T-helper 22 cell (primary cell): ENCODE results near the gene MPP1.

Source experiments
- DNase-seq: peaks from one replicate; pipeline ENCODE4 v3.0.0-alpha.2; 2020; ENCODE audit warnings: low read depth

Gene MPP1

DNA sequence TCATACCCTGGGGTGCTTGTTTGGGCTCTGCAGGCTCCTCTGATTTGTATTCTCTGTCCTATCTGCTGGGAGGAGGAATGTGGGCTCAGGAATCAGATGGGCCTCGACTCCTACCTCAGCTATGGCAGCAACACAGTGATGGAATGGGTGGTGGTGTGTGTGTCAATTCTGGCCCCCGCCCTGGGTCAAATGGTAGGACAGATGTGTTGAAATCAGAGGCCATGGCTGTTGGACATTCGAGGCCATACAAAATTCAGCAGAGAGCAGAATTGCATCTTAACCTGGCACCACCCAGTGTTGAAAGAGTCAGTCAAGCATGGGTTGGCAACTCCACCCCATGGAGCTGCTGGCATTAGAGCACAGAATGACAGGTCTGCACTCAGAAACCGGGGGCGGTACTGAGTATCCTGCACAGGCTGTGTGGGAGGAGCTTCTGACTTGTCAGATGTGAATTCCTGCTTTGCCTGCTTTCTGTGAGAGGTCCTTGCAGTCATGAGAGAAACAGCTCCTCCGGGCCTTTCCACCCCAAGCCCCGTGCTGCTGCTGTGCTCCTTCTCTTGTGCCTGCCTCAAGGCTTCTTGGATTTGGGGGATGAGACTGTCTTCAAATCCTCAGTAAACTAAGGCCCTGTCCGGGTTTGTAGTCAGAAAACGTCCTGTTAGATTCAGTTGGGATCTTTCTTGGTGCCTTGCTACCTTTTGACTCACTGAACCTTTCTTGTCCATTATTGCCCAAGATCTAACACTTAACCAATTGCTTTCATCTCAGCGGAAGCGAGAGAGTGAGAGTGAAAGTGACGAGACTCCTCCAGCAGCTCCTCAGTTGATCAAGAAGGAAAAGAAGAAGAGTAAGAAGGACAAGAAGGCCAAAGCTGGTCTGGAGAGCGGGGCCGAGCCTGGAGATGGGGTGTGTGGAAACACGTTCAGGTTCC lies 29.6 kb downstream of the MPP1 start:
- no peak for DNase-seq

DNA sequence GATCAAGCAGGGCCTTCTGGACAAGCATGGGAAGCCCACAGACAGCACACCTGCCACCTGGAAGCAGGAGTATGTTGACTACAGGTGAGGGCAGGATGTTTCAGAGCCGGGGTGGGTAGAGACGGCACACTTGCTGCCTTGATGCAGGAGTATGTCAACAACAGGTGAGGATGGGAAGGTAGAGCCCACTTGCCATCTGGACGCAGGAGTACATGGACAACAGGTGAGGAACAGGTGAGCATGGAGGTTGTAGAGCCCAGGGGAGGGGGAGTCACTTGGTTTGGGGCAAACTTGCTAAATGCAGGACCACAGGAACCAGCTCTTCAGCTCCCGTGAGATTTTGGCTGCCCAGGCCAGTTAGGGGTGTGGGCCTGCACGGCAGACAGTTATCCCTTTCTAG lies 30.7 kb downstream of the MPP1 start:
- no peak for DNase-seq

DNA sequence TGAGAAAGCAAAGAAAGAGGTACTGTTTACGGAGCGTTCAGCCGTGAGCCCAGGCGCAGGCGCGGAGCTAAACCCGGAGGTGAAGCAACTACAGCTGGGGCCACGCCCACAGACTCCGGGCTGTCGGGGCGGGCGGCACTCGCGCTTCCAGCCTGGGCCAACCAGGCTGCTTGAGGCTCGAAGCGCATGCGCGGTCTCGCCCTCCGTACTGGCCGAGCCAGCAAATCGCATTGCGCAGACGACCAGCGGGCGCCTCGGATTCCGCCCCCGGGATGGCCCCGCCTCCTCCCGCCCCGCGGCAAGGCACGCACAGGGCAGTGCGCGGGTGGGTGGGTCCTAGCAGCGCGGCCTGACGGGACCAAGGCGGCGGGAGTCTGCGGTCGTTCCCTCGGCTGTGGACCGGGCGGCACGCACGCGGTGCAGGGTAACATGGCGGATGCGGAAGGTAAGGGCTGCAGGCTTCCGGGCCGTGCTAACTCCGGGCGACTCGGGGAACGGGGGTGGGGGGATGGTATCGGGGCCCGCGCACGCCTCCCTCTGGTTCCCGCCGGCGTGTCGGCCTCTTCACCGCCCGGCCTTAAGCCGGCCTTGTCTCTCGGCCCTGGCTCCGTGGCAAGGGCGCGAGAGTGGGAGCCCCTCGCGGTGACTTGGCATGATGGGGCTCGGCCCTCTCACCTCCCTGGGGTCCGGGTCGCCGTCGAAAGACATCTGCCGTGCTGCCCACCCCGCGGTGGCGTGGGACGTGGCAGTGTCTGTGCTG lies 42.6 kb downstream of the MPP1 start, which contains the start of gene DKC1:
TSS of gene DKC1 (plus strand) at position 328 of the 760 bp plus-strand sequence. CDS start at position 430, 102 bp downstream.
- DNase-seq, result peak; percentile 89

DNA sequence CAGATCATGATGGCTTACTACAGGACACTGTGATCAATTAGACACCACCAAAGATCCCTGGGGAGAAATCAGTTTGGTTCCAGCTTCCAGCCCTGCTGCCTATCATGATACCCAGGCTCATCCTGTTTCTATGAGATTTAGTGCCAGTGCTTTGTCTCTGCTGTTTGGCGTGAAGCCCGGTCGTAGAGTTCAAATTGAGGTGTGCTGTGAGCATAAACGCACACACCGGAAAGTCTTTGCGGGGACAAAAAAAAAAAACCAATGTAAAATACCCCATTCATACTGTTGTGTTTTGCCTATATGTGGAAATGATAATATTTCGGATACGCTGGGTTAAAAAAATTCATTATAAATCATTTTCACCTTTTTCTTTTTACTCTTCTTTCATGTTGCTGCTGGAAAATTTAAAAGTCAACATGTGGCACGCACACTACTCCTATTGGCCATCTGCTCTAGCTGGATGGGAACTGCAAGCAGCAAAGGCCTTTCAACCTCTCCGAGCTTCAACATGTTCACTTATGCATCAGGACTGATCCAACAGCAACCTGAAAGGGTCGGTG lies 43.2 kb downstream of the MPP1 start:
- DNase-seq, result no peak

DNA sequence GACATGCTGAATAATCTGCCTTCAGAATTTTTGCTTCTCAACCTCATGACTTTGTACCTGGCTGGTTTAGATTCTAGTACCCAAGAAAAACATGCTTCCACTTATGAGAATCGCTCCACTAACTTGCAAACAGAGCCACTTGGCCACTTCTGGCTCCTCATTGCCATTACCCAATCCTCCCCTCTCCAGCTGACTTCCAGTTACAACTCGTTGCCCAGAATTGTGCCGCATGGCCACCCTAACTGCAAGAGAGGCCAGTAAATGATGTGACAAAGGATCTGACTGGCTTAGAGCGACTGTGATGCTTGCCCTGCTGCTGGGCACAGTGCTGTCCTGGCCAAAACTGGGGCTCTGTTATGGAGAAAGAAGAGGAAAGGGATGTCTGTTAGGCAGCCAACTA lies 46.6 kb downstream of the MPP1 start:
- DNase-seq, result no peak

DNA sequence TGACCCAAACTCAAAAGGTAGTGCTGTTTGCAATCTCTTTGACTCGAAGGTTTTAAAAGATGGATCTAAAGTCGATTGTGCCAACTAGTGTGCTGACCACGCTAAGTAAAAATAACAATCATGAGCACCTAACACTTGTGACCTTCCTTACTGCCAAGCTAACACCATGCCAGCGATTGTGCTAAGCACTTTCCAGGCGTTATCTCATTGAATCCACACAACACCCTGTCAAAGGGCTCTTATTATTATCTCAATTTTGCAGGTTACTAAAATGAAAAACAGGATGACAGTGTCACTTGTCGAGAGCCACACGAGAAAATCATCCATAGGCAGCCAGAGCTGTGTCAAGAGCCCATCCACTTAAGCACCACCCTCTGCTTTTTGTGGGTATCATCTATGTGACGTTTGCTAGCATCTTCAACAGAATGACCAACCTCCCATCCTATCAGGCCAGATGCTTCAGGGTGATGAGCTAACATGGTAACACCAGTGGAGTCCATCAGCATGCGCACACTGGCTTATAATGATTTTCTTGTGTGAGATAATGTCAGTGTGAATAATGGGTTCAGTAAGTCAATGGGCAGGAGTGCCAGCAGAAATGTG lies 53.5 kb downstream of the MPP1 start:
- DNase-seq, result no peak

DNA sequence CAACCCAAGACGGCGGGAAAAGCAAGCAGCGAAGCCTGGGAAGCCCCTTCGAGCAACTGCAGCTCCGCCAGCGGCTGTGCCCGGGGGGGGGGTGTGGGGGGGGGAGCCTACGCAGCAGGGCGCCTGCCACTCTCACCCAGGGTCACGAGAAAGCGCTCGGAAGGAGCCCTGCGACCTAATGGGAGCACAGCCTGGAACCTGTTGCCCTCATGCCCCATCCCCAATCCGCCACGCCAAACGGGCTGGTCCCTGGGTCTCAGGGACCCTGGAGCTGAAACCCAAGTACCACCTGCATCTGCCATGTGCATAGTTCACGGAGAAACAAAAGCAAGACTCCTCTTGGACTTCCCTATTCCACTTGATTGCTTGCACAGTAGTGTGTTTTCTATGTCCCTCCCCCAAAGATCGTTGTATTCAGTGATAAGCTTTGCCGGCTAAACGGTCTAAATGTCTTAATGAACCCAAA lies 54.0 kb downstream of the MPP1 start:
- no peak for DNase-seq

DNA sequence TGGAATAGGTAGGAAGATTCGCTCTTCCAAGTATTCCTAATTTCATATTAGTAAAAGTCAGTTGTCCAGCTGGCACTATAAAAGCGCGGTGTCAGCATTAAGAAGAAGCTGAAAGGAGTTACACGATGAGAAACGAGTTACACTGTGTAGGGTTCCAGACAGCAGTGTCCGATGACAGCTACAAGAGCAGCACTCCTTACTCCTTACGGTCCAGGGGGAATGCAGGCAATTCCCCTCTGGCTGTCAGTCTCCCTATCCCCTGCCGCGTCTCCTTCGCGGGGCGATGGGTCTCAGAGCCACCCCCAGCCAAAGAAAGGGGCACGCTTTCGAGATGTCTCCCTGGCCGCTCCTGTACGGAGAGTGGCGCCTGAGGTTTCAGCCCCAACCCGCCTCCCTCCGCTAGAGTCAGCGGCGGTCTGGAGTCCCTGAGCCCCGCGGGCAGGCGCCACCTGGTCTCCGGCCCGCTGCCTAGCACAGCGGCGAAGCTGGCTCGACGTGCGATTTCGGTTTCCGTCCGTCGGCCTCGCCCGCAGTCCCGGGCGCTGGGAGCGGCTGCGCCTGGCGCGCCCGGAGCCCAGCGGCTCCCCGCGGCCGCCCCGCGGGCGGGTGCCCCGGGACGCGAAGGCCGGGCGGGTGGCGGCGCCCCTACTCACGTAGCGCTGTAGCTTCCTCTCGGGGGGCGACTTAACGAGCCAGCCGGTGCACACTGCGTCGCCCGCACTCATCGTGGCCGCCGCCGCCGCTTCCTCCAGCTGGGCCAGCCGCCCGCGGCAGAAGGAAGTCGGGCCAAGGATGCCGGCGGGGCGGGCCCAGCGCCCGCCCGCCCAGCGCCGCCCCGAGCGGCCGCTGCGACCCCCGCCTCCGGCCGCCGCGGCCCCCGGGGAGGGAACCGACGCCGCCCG lies 54.7 kb downstream of the MPP1 start, which contains the start of gene GAB3:
TSS of gene GAB3 (minus strand) at position 777 of the 902 bp plus-strand sequence. CDS start at position 725, 52 bp downstream.
- no peak for DNase-seq

DNA sequence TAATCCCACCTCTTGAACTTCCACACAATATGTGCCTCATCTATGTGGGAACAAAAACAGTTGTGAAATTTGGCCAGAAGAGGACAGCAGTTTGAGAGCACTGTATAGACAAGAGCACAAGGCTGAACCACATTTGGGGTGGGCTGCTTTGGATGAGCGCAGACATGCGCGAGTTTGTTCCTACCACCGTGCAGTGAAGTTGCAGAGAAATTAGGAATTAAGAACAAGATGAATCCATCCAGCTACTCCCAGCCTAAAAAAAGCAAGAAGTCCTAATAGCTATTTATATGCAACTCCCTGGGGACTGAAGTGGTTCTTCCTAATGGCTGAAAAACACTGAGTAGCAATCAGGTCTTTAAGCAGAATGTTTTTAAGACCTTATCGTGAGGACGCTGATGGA lies 55.4 kb downstream of the MPP1 start:
- no peak for DNase-seq

DNA sequence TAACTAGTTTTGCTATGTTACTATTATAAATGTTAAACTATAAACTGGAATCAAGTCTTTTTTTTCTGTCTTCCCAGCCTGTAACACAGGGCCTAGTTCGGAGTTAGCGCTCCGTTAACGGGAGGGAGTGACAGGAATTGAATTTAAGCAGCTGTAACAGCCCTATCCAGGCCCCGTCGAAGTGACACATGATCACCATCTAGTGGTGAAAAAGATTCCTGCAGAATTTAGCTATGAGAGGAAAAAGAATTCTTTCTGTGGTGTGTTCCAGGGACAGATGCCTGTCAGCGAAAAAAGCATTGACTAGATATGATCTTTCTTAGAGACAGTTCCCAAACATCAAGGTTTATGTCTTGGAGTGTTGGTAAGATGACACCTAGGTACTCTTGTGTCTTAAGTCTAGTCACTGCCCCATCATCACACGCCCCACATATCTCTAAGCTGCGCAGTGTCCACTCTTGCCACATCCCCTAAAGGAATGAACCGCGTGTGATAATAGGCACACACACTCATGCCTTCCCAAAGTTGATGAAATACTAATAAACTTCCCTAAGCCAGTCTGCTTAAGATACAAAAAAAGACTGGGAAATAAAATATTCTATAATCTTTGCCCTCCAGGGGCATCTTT lies 56.5 kb downstream of the MPP1 start:
- no peak for DNase-seq

DNA sequence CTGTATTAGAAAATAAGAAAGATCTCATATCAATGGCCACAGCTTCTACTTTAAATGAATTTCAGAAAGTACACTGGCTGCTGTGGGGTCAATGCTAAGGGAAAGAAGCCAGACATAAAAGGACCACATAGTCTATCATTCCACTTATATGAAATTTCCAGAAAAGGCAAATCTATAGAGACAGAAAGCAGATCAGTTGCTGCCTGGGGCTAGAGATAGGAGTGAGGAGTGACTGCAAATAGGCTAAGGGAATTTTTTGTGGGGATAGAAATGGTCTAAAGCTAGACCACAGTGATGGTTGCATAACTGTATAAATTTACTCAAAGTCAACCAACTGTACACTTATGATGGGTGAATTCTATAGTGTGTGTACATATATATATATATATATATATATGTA lies 62.7 kb downstream of the MPP1 start:
- DNase-seq, result no peak

DNA sequence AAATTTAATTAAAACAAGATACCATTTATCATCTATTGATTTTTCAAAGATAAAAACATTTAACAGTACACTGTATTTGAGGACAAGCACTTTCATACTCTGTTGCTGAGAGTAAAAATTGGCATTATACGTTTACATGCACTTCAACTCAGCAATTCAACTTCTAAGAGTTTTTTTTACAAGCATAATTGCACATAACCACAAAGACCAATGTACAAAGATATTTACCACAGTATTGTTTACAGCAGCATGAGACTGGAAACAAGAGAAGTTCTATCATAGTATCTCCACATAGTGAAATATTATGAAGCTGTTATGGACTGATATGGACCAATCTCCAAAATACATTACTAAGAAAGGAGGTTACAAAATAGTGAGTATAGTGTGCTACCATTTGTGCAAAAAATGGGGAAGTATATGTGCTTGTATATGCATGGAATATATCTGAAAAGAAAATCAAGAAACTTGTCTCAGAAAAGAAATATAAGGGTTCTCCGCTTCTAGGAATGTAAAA lies 65.3 kb downstream of the MPP1 start:
- DNase-seq, result no peak

DNA sequence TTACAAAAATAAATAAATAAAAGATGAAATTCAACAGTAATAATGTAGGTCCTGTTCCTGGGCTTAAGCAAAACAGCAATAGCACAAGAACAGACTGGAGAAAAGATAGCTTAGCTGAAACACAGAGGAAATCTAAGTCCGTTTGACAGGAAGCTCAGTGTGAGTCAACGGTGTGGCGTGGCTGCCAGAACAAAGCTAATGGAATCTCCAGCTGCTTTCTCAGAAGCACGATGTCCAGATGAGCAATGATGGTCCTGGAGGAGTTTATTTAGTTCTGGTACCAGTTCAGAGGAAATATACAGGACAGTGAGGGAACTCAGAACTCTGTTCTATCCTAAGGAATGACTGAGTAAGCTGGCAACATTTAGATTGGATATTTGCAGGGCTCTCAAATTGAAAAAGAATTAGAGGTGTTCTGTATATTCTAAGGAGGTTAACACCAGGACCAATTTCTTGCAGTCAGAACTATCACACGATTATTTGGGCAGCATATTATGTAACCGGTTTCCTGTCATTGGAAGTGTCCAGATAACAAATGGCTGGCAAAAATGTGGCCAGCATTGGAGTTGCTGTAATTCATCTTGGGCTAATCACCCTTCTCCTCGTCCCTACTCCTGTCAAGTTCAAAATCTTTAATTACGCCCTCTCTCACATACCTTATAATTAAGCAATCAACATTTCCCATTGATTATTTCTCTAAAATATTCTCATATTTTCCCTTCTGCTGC lies 67.1 kb downstream of the MPP1 start:
- DNase-seq, result no peak

DNA sequence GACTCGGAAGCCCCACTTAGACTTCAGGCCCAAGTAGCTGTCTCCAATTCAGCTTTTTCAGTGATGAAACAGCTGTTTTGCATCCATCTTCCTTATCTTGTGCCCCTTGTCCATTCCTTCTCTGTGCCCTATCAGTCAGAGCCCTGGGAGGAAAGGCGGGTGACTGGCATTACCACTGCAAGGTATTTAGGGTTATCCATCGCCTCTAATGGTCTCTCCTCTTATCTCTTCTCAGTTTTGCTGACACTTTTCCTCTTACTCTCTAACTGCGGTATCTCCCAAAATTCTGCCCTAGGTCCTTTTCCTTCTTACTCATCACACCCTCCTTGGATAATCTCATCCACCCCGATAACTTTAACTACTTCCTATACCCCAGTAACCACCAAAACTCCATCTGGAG lies 68.1 kb downstream of the MPP1 start:
- no peak for DNase-seq

DNA sequence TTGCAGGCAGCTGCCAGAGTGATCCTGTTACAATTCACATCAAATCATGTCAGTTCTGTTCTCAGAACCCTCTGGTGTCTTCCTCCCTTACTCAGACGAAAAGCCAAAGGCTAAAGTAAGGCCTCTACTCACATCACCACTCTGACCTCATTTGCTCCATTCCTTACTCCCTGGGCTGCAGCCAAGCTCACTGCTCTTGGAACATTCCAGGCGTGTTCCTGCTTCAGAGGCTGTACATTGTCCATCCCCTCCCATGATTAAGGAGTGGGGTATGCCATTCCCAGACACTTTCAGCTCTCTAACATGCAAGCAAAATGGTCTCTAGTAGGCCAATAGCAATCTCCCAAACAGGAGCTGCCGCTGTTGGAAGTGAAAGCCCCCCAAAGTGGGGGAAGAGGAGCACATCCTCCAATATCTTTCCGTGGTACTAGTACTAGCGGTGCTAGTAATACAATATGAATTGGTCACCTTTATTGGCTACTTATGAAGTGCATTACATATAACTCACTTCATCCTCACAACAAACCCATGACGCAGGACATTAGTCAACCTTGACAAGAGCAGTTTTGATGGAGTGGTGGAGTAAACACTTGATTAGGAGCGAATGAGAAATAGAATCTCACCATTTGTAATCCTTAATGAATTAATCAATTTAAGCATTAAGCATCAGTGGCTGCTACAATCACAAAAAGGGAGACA lies 69.4 kb downstream of the MPP1 start:
- no peak for DNase-seq

DNA sequence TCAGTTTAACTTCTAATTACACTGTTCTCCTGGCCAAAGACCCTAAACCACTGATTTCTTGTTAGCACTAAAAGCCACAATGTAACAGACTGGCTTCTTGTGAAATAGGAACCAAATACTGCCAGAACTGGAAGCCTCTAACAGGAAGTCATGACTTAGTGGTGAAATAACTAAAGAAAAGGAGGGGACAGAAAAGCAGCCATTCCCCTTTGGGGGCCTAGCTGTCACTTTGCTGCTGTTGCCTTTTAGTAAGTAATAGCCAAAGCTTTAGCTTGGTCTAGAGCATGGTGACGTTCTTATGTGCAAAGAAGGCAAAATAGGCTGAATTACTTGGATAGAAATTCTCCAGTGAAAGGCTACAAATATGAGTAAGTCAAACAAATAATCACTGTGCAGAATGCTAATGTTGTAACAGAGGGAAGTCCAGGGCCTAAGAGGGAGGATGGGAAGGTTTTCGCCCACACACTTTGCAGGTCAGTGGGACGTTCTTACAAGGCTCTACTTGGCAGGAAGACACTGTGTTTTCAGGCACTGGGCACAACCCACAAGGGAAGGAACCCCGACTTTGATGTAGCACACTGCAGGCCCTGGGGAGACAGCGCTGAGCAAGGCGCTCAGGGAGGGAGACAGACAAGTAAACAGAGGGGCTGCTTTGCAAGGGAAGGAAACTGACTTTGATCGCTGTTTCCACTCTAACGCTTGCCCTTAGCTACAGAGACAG lies 71.1 kb downstream of the MPP1 start:
- DNase-seq, result peak; percentile 31

DNA sequence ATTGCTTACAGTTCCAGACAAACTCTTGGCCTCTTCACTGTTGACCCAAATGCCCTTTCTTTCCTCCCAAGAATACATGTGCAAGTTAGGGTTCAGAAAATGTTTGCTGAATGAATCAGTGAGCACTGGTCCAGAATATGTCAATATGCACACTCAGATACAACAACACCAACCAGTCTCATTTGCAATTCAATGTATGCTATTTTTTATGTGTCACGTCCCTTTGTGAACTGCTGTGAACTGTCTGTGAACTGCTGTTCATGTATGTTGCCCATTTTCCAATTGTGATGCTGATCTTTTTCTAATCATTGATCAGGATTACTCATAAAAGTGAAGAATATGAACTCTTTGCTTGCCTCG lies 72.2 kb downstream of the MPP1 start:
- no peak for DNase-seq

DNA sequence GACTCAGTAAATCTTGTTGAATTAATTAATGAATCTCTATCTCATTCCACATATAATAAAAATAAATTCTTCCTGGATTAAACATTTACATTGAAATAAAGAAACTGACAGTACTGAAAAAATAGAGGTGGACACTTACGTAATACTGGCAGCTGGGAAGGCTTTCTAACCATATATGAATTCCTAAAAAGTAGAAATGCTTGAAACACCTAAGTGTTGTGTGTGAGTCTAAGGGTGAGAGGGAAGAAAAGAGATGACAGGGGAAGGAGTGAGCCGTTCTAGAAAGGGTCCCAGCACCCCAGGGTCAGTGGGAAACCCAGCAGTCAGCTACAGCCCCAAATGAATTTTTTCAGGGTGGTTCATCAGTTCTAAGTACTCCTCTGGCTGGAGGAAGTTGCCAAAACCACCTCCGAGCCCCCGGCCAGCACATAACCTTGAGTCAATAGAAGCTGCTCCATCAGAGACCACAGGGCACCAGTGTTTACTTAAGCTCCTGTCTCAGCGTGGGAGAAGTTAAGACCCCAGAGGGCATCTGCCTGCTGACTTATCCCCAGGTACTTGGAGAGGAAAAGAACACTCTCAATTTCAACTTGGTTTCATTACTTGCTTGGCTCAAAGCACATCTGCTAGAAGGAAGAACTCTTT lies 72.7 kb downstream of the MPP1 start:
- DNase-seq, result no peak
